ENCODE data around the gene RGSL1.
A peak's percentile ranks its signal among the peaks of the same experiment; 100 is the strongest.

RGSL1 gene

DNA sequence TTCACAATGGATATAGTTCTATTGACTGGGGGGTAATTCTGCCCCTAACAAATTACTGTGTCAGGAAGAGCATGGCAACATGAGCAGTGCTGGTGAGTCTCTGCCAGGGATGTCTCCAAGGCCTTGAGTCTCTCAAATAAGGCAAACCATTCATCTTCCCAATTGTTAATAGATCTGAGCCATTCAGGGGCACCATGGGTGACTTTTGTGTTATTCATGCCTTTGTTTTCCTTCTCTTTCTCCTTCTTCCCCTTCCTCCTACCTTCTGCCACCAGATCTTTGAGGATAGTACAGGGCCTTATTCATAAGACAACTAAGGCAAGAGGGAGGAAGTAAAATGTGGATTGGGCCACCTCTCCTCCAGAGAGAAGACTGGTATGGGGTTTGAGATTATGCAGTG, at the start of gene RGSL1:
Gene RGSL1 (plus strand): TSS at position 60 of the 400 bp plus-strand sequence. CDS start 20 bp downstream, at position 80.
- DNase-seq (ENCODE audit: insufficient read length, low spot score), result no peak
- FAIRE-seq, result no peak

DNA sequence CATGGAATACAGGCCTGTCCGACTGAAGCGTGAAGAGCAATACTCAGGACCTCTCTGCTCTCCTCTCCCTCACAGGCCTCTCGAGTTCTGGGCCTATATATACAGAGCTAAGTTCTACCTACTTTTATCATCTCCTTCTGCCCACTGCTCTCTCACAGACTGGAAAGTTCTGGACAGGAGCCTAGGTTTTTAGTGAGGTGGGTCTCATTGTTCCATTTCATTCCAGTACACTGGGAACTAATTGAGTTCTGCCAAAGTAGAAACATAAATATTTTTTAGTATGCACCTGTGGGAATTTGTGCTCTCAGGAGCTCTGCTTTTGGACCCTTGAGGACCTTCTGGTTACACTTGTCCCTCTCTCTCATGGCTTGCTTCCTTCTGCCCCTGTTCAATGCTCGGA, 49.4 kb upstream of the RGSL1 start, which contains the start of gene TEDDM1:
Gene TEDDM1 (minus strand): TSS at position 101 of the 400 bp plus-strand sequence. CDS start 182 bp downstream, outside the sequence.
- no peak for FAIRE-seq

DNA sequence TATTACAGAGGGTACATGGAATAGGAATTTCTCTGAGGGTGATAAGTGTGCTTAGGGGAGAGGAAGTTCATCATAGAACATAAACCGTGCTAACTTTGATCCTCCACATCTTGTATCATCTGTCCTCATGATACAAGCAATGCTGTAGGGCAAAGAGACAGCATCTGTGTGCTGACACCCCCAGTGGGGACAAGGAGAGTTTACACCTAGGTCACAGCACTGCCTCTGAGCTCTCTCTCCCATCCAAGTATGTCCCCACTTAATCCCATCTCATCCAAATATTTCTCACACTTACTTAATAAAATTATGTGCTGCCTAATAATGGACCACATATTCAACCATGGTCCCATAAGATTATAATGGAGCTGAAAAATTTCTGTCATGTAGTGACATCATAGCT, 45.2 kb upstream of the RGSL1 start:
- no peak for FAIRE-seq

More for the DNA sequence above, 49.4 kb upstream of the RGSL1 start, which contains the start of gene TEDDM1:
- no peak for DNase-seq (ENCODE audit: insufficient read length, low spot score)

DNA sequence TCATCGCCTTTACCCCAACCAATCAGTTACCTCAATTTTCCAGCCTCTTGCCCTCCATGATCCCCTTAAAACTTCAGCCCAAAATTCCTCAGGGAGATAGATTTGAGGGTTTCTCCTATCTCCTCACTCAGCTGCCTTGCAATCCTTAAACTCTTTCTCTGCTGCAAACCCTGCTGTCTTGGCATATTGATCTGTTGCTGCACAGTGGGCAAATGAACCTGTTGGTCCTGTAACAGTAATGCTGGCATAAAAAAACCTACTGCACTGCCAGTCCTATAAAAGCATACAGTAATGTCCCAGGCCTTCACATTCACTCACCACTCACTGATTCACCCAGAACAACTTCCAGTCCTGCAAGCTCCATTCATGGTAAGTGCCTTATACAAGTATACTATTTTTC, 44.4 kb upstream of the RGSL1 start:
- DNase-seq (ENCODE audit: insufficient read length, low spot score) (no peak), FAIRE-seq (no peak)

More for the DNA sequence above, 45.2 kb upstream of the RGSL1 start:
- DNase-seq (ENCODE audit: insufficient read length, low spot score), result no peak

DNA sequence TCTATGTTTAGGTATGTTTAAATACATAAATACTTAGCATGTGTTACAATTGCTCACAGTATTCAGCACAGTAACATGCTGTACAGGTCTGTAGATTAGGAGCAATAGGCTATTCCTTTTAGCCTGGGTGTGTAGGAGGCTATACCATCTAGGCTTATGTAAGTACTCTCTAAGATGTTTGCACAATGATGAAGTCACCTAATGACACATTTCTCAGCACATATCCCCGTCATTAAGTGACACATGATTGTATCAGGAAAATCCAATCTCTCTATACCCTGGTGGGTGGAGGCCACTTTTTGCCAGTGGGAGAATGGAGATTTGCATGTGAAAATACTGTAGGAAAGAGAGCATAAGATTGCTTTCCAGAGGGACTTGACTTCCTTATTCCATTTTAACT, 43.9 kb upstream of the RGSL1 start:
- DNase-seq (ENCODE audit: insufficient read length, low spot score), result no peak
- FAIRE-seq, result no peak

DNA sequence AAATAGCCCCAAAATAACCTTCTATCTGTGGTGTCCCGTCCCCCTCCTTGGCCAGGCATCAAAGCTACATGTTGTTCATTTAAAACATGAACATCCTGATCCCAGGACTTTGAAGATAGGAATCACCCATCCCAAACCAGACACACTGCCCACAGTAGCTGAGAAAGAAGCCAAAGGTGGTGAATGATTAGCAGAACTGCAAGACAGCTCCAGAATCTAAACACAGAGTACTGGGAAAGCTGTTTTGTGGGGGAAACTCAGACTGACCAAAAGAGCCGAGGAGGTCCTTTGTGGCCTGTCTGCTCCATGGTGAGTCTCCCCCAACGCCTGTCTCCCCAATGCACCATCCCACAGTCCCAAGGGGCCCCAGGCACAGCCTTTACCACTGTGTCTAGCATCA, 42.2 kb upstream of the RGSL1 start:
- FAIRE-seq (no peak), DNase-seq (ENCODE audit: insufficient read length, low spot score) (no peak)

DNA sequence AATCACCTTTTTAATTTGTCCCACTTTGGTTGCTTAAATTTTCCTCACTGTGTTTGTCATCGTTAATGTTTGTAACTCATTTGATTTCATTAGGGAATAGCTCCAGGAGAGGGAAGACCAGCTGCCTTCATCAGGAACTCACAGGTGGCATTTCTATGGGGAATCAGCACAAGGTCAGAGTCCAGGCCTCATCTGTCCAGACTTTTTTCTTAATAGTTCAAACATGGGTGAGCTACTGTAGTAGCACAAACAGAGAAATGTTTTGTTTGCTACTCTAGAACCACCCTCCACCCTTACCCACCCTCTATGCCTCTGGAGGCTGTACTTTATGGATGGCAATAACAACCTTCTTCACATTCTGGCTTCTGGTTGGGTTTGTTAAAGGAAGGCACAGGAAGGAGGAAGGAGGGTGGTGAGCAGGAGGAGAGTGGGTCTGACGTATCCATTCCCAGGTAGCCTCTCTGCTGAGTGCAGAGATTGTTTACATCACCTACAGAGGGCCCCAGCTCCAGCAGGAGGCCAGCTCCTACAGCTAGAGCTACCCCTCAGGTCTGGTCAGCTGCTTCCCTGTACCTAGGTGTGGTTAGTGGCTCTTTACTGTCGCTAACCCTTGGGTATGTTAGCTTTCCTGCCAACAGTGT, 41.4 kb upstream of the RGSL1 start:
- FAIRE-seq (no peak), DNase-seq (ENCODE audit: insufficient read length, low spot score) (no peak)

DNA sequence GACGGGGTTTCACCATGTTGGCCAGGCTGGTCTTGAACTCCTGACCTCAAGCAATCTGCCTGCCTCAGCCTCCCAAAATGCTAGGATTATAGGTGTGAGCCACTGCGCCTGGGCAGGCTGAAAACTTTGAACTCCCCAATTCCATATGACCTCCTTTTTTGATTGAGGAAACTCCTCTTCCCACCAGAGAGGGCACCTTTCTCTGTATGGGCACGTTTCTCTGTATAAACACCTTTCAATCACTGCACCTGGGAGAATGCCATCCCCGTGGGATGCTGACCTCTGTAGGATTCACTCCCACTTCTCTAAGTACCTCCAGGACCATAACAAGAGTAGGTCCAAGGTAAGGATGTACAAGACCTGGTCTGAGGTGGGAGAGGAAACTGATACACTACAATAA, 39.8 kb upstream of the RGSL1 start:
- DNase-seq (ENCODE audit: insufficient read length, low spot score) (no peak), FAIRE-seq (no peak)

DNA sequence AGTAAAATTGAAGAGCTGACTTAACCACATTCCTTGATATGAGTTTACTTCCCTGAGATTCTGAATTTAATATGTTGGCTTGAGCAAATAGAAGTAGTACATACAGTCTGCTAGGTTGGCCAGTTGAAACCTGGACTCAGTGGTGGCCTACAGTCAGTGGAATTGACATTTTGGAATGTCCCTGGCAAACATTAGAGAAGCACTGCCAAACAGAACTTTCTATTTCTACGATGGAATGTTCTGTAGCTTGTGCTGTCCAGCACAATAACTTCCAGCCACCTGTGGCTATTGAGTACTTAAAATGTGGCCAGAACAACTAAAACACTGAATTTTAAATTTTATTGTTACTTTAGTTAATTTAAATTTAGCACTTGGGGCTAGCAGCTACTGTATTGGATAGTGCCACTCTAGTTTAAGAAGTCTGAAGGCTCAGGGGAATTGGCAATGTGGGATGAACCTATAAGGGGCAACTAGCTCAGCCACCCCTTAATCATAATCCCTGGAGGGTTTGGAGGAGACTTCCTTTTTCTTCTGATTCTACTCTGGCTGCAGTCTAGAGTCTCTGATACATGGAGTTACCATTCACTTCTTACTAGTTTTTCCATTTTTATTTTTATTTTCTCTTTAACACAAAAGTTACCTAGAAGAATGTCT, 39.2 kb upstream of the RGSL1 start:
- DNase-seq (ENCODE audit: insufficient read length, low spot score) (no peak), FAIRE-seq (no peak)

DNA sequence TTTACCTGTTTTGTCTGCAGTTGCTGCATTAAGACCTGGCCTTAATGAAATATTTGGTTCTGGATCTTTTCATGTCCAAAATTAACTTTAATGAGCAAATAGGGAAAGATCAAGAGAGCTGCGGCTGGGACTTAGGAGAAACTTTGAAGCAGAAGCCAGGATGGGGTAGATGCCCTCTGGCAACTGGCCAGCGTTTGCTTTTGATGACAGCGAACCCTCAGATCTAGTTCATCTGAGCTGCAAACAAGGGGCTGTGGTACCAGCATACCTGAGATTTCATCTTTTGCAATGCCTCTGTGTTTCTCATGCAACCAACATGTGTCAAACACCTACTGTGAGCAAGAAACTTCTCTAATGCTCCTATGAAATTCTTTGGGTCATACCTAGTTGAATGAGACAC, 36.5 kb upstream of the RGSL1 start:
- FAIRE-seq (no peak), DNase-seq (ENCODE audit: insufficient read length, low spot score) (no peak)

DNA sequence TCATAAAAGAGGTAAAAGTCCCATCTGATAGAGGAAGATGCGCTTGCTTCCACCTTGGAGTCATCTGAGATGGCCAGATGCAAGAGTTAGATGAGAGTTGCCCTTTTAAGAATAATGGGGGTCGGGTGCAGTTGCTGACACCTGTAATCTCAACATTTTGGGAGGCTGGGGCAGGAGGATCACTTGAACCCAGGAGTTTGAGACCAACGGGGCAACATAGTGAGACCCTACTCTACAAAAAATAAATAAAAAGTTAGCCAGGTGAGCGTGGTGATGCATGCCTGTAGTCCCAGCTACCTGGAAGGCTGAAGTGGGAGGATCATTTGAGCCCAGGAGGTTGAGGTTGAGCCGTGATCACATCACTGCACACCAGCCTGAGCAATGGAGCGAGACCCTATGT, 36.0 kb upstream of the RGSL1 start:
- FAIRE-seq, result no peak
- DNase-seq (ENCODE audit: insufficient read length, low spot score), result no peak

DNA sequence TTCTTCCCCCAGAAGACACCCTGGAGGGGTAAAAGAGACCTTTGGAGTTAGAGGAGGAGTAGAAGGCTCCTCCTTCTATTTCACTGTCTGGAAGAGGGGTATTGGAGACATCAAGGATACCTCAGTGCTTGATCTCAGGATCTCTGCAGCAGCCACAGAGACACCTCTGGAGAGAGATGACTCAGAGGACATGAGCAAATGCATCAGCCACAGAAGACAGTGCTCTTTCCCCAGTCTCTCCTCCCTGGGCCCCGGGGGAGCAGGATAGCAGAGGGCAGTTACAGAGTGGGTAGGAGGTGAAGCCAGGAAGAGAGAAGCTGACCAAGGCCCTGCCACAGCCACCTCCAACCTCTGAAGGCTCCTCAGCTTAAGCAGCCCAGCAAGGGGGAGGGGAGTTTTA, 34.2 kb upstream of the RGSL1 start:
- no peak for DNase-seq (ENCODE audit: insufficient read length, low spot score)
- no peak for FAIRE-seq

DNA sequence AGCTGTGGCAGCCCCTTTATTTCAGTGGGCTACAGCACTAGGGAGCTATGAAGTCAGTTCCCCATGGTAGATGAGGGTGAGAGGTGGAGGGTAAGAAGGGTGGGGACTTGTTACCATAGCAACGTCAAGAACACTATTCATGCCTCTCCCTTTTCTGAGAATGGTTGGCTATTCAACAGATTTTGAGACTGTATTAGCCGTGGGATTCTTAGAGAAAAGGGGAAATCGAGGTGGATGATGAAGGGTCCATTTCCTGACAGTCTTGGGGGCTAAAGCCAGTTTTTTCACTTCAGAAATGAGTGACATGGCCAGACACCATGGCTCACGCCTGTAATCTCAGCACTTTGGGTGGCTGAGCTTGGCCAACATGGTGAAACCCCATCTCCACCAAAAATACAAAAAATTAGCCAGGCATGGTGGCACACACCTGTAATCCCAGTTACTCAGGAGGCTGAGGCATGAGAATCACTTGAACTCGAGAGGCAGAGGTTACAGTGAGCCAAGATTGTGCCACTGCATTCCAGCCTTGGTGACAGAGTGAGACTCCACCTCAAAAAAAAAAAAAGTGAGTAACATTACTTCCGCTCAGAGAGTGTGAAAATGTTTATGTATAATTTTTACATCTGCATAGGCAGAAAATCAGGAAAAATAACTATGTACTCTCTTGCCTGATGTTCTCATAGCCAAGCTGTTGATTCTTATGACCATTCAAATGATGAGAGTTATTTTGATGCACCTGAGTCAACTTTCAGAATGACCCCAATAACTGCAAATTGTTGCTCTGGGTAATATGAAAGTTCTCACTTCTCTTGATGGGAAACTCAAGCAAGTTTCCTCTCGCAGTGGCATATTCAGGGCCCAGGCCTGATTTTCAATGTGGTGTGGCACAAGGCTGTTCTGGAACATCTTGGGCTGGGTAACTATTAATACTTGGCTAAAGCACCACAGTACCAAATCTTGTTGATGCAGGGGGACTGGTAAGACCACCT, 23.2 kb upstream of the RGSL1 start:
- no peak for DNase-seq (ENCODE audit: insufficient read length, low spot score)
- FAIRE-seq, result no peak

DNA sequence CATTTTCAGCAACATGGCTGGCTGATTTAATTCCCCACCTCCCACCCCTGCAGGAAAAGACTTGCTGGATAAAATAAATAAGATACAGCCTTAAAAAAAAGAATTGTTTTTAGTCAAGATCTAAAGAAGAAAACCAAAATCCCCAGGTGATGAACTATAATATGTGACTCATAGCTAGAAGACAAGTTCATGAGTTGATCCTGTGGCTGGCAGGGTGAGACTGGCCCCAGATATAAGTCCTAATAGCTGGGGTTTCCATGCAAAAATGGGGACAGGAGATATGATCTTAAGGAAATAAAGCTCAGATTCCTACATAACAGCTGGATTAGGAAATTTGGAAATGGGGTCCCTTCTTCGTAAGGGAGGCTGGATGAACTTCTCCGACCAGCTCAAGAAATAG, 21.9 kb upstream of the RGSL1 start:
- no peak for DNase-seq (ENCODE audit: insufficient read length, low spot score)
- no peak for FAIRE-seq

DNA sequence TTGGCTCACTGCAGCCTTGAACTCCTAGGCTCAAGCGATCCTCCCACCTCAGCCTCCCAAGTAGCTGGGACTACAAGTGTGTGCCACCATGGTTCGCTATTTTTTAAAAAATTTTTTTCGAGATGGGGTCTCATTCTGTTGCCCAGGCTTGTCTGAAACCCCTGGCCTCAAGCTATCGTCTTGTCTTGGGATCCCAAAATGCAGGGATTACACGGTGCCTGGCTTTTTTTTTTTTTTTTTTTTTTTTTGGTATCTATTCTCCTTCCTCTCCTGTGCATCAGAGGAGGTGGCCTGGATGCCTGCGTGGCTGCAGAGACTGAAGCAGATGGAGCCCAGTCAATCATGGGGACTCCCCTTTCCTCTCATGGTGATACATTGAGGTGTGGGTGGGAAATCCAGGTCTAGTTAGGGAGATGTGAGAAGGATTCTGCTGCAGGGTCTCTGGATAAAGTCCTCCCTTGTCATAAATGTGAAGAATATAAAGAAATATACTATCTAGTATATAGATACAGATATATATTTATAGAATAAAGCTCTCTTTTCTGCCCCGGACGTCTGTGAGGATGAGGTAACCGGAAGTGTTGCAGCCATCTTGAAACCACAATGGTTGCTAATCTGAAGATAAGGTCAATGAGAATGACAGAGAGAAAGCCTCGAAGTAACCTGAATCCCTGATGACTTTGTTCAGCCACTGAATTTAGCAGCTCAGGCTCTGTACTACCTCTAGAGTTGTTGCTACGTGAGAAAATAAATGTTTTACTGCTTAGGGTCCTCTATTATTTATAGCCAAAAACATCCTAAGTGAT, 19.5 kb upstream of the RGSL1 start:
- no peak for FAIRE-seq
- DNase-seq (ENCODE audit: insufficient read length, low spot score), result peak; percentile 13

DNA sequence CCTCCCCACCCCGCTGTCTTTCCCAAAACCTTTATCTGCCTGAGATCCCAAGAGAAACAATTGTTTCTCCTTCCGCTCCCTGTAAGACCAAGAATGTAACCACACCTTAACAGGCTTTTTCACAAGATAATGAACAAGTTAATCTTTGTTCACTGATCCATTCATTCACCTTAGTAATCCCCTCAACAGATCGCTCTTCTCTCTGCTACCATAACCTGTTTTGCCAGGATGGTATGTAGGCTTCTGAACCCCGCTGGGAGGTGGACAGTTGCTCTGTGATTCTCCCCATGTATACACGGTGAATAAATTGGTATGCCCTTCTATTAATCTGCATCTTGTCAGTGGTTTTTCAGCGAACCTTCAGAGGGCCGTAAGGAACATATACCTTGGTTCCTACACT, 18.7 kb upstream of the RGSL1 start:
- DNase-seq (ENCODE audit: insufficient read length, low spot score), result no peak
- no peak for FAIRE-seq

DNA sequence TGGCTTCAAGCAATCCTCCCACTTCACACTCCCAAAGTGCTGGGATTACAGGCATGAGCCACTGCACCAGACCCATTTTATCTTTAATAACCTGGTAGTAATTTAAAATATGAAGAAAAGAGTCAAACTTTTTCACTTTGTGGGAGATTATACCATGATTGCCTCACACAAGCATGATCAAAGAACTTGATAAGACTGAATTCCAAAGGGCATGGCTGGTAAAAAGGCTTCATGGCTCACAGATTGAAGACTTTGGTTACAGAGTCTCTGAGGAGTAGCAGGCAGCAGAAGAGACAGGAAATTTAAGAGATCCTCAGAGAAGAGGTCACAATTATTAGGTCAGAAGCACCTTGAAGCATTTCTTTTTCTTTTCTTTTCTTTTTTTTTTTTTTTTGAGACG, 16.4 kb upstream of the RGSL1 start:
- DNase-seq (ENCODE audit: insufficient read length, low spot score) (no peak), FAIRE-seq (no peak)

DNA sequence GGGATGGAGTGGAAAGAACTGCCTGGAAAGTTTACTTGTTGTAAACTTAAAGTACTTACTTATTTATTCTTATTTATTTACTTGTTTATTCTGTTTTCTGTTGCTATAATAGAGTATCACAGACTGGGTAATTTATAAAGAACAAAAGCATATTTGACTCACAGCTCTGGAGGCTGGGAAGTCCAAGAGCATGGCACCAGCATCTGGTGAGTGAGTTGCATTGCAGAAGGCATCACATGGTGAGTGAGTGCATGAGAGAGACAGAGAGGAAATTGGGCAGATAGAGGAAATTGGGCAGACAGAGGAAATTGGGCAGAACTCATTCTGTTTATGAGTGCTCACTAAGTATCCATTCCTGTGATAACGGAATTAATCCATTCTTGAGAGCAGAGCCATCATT, 11.6 kb upstream of the RGSL1 start:
- DNase-seq (ENCODE audit: insufficient read length, low spot score) (no peak), FAIRE-seq (no peak)

DNA sequence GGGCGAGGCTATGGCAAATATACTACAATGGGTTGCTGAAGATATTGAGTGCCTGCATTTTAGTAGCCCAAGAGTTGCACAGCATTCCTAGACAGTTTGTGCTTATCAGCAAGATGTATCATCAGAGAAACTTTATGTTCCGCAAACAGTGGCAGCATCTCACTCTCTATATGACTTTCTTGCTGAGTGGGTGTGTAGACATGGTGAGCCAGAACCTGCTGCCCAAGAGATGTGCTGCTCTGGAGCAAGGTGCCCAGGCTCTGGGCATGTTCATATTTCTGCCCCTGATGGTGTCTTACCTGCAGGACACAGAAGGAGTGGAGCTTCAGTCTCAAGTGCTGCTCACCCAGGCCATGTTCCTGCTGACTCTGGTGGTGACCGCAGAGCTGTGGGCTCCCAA, 8.2 kb upstream of the RGSL1 start:
- DNase-seq (ENCODE audit: insufficient read length, low spot score), result no peak
- no peak for FAIRE-seq

DNA sequence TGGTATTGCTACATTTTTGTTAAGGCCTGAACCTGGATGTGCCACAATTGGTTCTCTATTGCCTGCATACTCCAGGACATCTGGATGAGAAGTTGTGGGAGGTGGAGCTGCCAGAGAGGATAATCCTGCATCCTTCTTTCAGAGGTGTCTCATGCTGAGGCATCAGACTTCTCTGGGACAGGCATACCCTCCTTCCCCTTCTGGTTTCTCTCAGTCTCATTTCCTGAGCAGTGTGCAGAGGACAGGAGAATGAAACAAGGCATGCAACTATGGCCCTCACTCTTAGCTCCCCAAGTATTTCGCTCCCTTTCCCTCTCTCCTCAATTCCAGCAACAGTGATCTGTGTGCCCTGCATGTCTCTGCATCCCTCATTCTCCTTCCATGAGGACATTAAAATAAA, 7.6 kb upstream of the RGSL1 start:
- DNase-seq (ENCODE audit: insufficient read length, low spot score), result no peak
- FAIRE-seq, result no peak

DNA sequence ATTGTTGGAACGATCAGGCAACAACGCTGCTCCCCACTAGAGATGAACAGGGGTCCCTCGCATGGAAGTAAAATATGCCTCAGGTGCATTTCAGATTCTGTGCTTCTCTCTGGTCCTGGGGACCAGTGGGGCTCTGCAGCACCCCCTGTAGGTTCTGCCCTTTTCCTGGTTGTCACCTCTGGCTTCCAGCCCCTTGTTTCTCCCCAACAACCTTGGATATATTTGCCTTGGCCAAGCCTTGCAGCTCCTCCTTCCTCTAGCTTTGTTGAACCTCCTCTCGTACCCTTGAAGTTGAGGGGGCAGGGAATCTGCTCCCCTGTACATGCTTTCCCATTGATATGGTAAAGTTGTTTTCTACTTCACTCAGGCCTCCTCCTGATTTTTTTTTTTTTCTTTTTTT, 5.4 kb upstream of the RGSL1 start:
- FAIRE-seq (no peak), DNase-seq (ENCODE audit: insufficient read length, low spot score) (no peak)
